WTC11 (cell line): ENCODE measurements around the gene EXTL1. TPM values are rescaled to one million over a fixed set of nuclear protein-coding genes. Genes with fewer than 3 reads are reported as not detected.

ENCODE experiments used
- ATAC-seq: fragments of 200-7000 bp; cut with Tn5 transposase; 2 replicates; pipeline ENCODE4 v1.10.0; 2021; ENCODE audit warnings: mild to moderate bottlenecking, moderate library complexity
- CTCF ChIA-PET: fragments of 300-600 bp; sonication (Branson Sonifier 250); formaldehyde crosslinking; loops from one replicate; lab custom pipeline; 2021; ENCODE audit warnings: antibody characterized with exemption; lab: Charles Lee
- POLR2A ChIA-PET: fragments of 350-600 bp; sonication (Branson Sonifier 250); formaldehyde crosslinking; loops from one replicate; lab custom pipeline; 2021; ENCODE audit warnings: antibody characterized with exemption; lab: Charles Lee
- DNase-seq: peaks from one replicate; pipeline ENCODE4 v3.0.0; 2021; ENCODE audit warnings: low spot score
- H3K27ac Mint-ChIP-seq: 2 replicates; pipeline ENCODE4 v1.8.0; 2021; ENCODE audit warnings: mixed read lengths
- H3K27me3 Mint-ChIP-seq: 2 replicates; pipeline ENCODE4 v1.8.0; 2021; ENCODE audit warnings: low read depth, mild to moderate bottlenecking, moderate library complexity, mixed read lengths
- H3K36me3 Mint-ChIP-seq: 2 replicates; pipeline ENCODE4 v1.8.0; 2021; ENCODE audit warnings: mixed read lengths
- H3K4me1 Mint-ChIP-seq: 2 replicates; pipeline ENCODE4 v1.8.0; 2022; ENCODE audit warnings: mixed read lengths
- H3K4me3 Mint-ChIP-seq: 2 replicates; pipeline ENCODE4 v1.8.0; 2021; ENCODE audit warnings: mild to moderate bottlenecking, moderate library complexity, mixed read lengths
- H3K9me3 Mint-ChIP-seq: 2 replicates; pipeline ENCODE4 v1.8.0; 2021; ENCODE audit warnings: mixed read lengths
- AR ChIP-seq: fragments of 250-450 bp; sonication (Bioruptor Pico); IDR thresholded peaks from 2 replicates; pipeline ENCODE4 v1.9.0; 2021; ENCODE audit warnings: mild to moderate bottlenecking
- ATF2 ChIP-seq: sonication (generic); formaldehyde crosslinking; IDR thresholded peaks from 2 replicates; pipeline ENCODE4 v1.8.1; 2022; ENCODE audit warnings: low read depth, missing genetic modification reagents, borderline replicate concordance
- CBFB ChIP-seq: sonication (generic); formaldehyde crosslinking; IDR thresholded peaks from 2 replicates; pipeline ENCODE4 v1.8.1; 2022; ENCODE audit warnings: mild to moderate bottlenecking, low read depth, missing genetic modification reagents
- CREM ChIP-seq: sonication (generic); formaldehyde crosslinking; IDR thresholded peaks from 2 replicates; pipeline ENCODE4 v1.8.1; 2022; ENCODE audit warnings: mild to moderate bottlenecking, missing genetic modification reagents, moderate library complexity
- FOXP1 ChIP-seq: sonication (generic); formaldehyde crosslinking; IDR thresholded peaks from 2 replicates; pipeline ENCODE4 v1.8.0; 2022; ENCODE audit warnings: missing genetic modification reagents, mild to moderate bottlenecking, moderate library complexity, borderline replicate concordance
- GRHL2 ChIP-seq: fragments of 250-450 bp; sonication (Bioruptor Pico); IDR thresholded peaks from 2 replicates; pipeline ENCODE4 v1.8.0; 2022; ENCODE audit warnings: mild to moderate bottlenecking, moderate library complexity; ENCODE audit not compliant: insufficient replicate concordance, severe bottlenecking
- MXD4 ChIP-seq: fragments of 250-450 bp; sonication (Bioruptor Pico); IDR thresholded peaks from 2 replicates; pipeline ENCODE4 v1.8.0; 2021; ENCODE audit warnings: mild to moderate bottlenecking, moderate library complexity, borderline replicate concordance
- NR3C1 ChIP-seq: sonication (generic); formaldehyde crosslinking; conservative IDR thresholded peaks from 2 replicates; pipeline ENCODE4 v1.8.1; 2023; ENCODE audit warnings: low read depth, mild to moderate bottlenecking, missing genetic modification reagents
- SMAD4 ChIP-seq: sonication (generic); formaldehyde crosslinking; IDR thresholded peaks from 2 replicates; pipeline ENCODE4 v1.8.0; 2022; ENCODE audit warnings: mild to moderate bottlenecking, missing genetic modification reagents
- SP1 ChIP-seq: sonication (generic); formaldehyde crosslinking; conservative IDR thresholded peaks from 2 replicates; pipeline ENCODE4 v1.8.1; 2022; ENCODE audit warnings: missing genetic modification reagents
- TP53 ChIP-seq: sonication (generic); formaldehyde crosslinking; IDR thresholded peaks from 2 replicates; pipeline ENCODE4 v1.8.1; 2023; ENCODE audit warnings: mild to moderate bottlenecking, missing genetic modification reagents
- ZNF219 ChIP-seq: sonication (generic); formaldehyde crosslinking; IDR thresholded peaks from 2 replicates; pipeline ENCODE4 v1.8.0; 2023; ENCODE audit warnings: missing genetic modification reagents, mild to moderate bottlenecking, borderline replicate concordance
- ZNF232 ChIP-seq: sonication (generic); formaldehyde crosslinking; IDR thresholded peaks from 2 replicates; pipeline ENCODE4 v1.8.0; 2022; ENCODE audit warnings: mild to moderate bottlenecking, missing genetic modification reagents
- ZNF396 ChIP-seq: fragments of 250-450 bp; sonication (Bioruptor Pico); IDR thresholded peaks from 2 replicates; pipeline ENCODE4 v1.8.0; 2021; ENCODE audit warnings: mild to moderate bottlenecking, moderate library complexity, borderline replicate concordance
- ZNF532 ChIP-seq: fragments of 250-450 bp; sonication (Bioruptor Pico); IDR thresholded peaks from 2 replicates; pipeline ENCODE4 v1.9.0; 2021; ENCODE audit warnings: mild to moderate bottlenecking, borderline replicate concordance
- total RNA-seq: library from RNA; stranded (reverse); gene quantifications from 3 replicates; pipeline ENCODE4 v1.2.3, GENCODE V29; 2021
- TF ChIP-seq, protein P1 (sequence below): fragments of 250-450 bp; sonication (Bioruptor Pico); IDR thresholded peaks from 2 replicates; pipeline ENCODE4 v1.9.0; 2021; ENCODE audit warnings: mild to moderate bottlenecking

The EXTL1 gene
- total RNA-seq, 1 experiment from 2014 or later = 2.1 TPM

DNA sequence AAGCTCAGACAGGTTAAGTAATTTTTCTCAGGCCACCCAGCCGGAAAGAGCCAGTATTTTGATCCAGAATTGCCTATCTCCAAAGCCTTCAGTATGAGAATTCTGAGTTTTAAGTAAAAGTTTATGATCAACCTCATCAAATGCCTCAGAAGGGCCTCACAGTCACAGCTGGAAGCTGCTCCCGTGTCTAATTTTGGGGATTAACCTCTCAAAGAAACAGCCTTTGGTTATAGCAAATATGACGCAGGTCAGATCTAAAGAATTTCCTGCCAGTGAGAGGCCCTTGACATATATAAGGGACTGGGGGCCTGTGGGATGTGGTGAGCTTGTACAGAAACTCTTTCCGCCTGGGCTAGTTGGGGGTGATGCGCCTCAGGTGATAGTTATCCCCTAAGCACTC lies 2.3 kb downstream of the EXTL1 start:
- CTCF ChIA-PET = interaction anchor here (1.4 to 1.8 kb wide), 2 partner anchors 12 to 13 kb away, joined by 3 to 9 read pairs; no protein-coding TSS in a partner anchor
- Mint-ChIP-seq H3K27ac (no peak overlapping the region), H3K27me3 (no peaks in the 10 kb centered on the region; the same call in 1 of the 2 replicates), H3K9me3 (no peaks in the 10 kb centered on the region), H3K36me3 (no peaks in the 10 kb centered on the region), H3K4me1 (peaks cover 18% of the 10 kb centered on the region), H3K4me3 (no peak overlapping the region)
- POLR2A ChIA-PET = interaction anchor here (1.0 kb wide), 1 partner anchor 71 kb away, joined by 3 read pairs; no protein-coding TSS in a partner anchor
- ATAC-seq (no peak), DNase-seq (no peak)
- TF ChIP-seq, protein P1, sequence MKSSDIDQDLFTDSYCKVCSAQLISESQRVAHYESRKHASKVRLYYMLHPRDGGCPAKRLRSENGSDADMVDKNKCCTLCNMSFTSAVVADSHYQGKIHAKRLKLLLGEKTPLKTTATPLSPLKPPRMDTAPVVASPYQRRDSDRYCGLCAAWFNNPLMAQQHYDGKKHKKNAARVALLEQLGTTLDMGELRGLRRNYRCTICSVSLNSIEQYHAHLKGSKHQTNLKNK = no peak

- DNase-seq (no peak), ATAC-seq (no peak)
- POLR2A ChIA-PET = interaction anchor here (1.0 kb wide), 1 partner anchor 70 kb away, joined by 3 read pairs; no protein-coding TSS in a partner anchor
- no peaks in the 10 kb centered on the region for H3K36me3 Mint-ChIP-seq
- H3K4me1 Mint-ChIP-seq = peaks cover 15% of the 10 kb centered on the region
- no peak for TF ChIP-seq TP53
- TF ChIP-seq MXD4 (CRISPR knock-in tag) = no peak
- TF ChIP-seq CBFB = no peak
- no peak for TF ChIP-seq GRHL2
- no peak for TF ChIP-seq ATF2 (CRISPR knock-in tag)
- no peak for TF ChIP-seq CREM (CRISPR knock-in tag)
- no peaks in the 10 kb centered on the region for H3K27me3 Mint-ChIP-seq
- no peak overlapping the region for H3K27ac Mint-ChIP-seq
- CTCF ChIA-PET = interaction anchor here (1.8 kb wide), 1 partner anchor 11 kb away, joined by 9 read pairs; no protein-coding TSS in a partner anchor
- H3K4me3 Mint-ChIP-seq = no peak overlapping the region
- H3K9me3 Mint-ChIP-seq = no peaks in the 10 kb centered on the region
Measured at GRCh38 chr1:26025060-26025459, 3.5 kb downstream of the EXTL1 start.

- no peak for DNase-seq
- CTCF ChIA-PET = interaction anchor here (0.7 to 2.1 kb wide), 2 partner anchors 130 to 254 kb away, joined by 5 to 9 read pairs; partner anchors contain the start of gene SH3BGRL3
Measured at GRCh38 chr1:26025517-26025916, 3.9 kb downstream of the EXTL1 start.

GRCh38 chr1:26027716-26028489 lies 6.3 kb downstream of the EXTL1 start:
- Mint-ChIP-seq H3K9me3 (no peaks in the 10 kb centered on the region), H3K4me1 (0 out of 2 replicates have a peak, but pooled peaks cover 2% of the 10 kb centered on the region), H3K36me3 (no peaks in the 10 kb centered on the region), H3K4me3 (no peak overlapping the region), H3K27me3 (peaks cover 14% of the 10 kb centered on the region), H3K27ac (no peak overlapping the region)
- no peak for ATAC-seq
- CTCF ChIA-PET = interaction anchor here (0.6 to 2.1 kb wide), 5 partner anchors 8 to 284 kb away, joined by 3 to 9 read pairs (median 5); no protein-coding TSS in a partner anchor
- POLR2A ChIA-PET = interaction anchor here (0.7 kb wide), 1 partner anchor 205 kb away, joined by 7 read pairs; no protein-coding TSS in a partner anchor
- no peak for DNase-seq
- no peak for TF ChIP-seq FOXP1 (CRISPR knock-in tag)
- TF ChIP-seq TP53 = no peak
- TF ChIP-seq ZNF219 = no peak
- TF ChIP-seq NR3C1 = no peak
- TF ChIP-seq SP1 (CRISPR knock-in tag) = no peak
- TF ChIP-seq ZNF532 (CRISPR knock-in tag) = no peak
- no peak for TF ChIP-seq ZNF232

More at GRCh38 chr1:26025517-26025916, 3.9 kb downstream of the EXTL1 start:
- Mint-ChIP-seq H3K36me3 (no peaks in the 10 kb centered on the region), H3K27me3 (no peaks in the 10 kb centered on the region)
- TF ChIP-seq SMAD4 (CRISPR knock-in tag) = no peak
- no peak for TF ChIP-seq ZNF396 (CRISPR knock-in tag)
- no peak for TF ChIP-seq AR (CRISPR knock-in tag)
- TF ChIP-seq, all 79 proteins: peak for 0
- Mint-ChIP-seq H3K4me1 (peaks cover 12% of the 10 kb centered on the region), H3K9me3 (no peaks in the 10 kb centered on the region), H3K27ac (no peak overlapping the region), H3K4me3 (no peak overlapping the region)
- POLR2A ChIA-PET = no interaction called here
- no peak for ATAC-seq
